Stimulated activated CD8-positive, alpha-beta memory T cell treated with anti-CD3 and anti-CD28 coated beads, Interleukin-7, amount 100 ng/mL, for 48 hours (primary cell): Measurements from ENCODE around the gene FAM174B.

Experiments used
- DNase-seq, 2 donors: peaks; one replicate each; pipeline ENCODE4 v3.0.0-alpha.2; 2020; ENCODE audit warnings: low read depth in 1 of 2; ENCODE audit errors: extremely low read depth in 1 of 2

The FAM174B gene

GRCh38 chr15:92574566-92574965 is 81.0 kb downstream of the FAM174B start:
- DNase-seq = no peak

GRCh38 chr15:92574161-92574560 is 81.4 kb downstream of the FAM174B start:
- DNase-seq = no peak

GRCh38 chr15:92571824-92572223 is 83.8 kb downstream of the FAM174B start:
- DNase-seq = no peak

GRCh38 chr15:92570391-92570790 is 85.2 kb downstream of the FAM174B start:
- no peak for DNase-seq

GRCh38 chr15:92569778-92570177 is 85.8 kb downstream of the FAM174B start:
- DNase-seq = no peak
